ENCODE data around the gene MLLT3.

DNA sequence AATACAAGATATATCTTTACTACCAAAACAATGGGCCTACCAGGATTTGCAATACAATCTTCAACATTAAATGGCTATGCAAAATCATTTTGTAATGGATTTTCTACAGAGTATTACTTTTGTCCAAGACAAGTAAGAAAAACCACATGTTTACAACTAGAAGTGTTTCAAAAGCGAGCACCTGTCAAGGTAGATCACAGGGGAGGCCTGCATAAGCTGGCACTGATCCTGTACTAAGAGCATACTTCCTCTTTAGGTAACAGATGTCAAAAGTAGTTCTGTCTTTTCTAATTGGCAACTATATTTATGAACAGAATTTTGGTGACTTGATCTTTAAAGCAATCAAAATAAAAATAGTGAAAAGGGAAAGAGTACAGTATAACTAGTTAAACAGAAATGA lies 249.0 kb downstream of the MLLT3 start:
- TF ChIP-seq SMAD4 (CRISPR knock-in tag; IDR thresholded peaks at IDR 0.05) (no peak), TEAD4 (CRISPR knock-in tag; IDR thresholded peaks at IDR 0.05) (no peak), NFE2L1 (CRISPR knock-in tag; IDR thresholded peaks at IDR 0.05) (no peak)
